HG03520 (cell line): Measurements from ENCODE around the gene GGNBP2.

Source experiments
- ATAC-seq: cut with Tn5 transposase; IDR thresholded peaks from one replicate; pipeline ENCODE4 v1.9.1; 2021; ENCODE audit warnings: mild to moderate bottlenecking, moderate library complexity; ENCODE audit not compliant: unreplicated experiment

The GGNBP2 gene

DNA sequence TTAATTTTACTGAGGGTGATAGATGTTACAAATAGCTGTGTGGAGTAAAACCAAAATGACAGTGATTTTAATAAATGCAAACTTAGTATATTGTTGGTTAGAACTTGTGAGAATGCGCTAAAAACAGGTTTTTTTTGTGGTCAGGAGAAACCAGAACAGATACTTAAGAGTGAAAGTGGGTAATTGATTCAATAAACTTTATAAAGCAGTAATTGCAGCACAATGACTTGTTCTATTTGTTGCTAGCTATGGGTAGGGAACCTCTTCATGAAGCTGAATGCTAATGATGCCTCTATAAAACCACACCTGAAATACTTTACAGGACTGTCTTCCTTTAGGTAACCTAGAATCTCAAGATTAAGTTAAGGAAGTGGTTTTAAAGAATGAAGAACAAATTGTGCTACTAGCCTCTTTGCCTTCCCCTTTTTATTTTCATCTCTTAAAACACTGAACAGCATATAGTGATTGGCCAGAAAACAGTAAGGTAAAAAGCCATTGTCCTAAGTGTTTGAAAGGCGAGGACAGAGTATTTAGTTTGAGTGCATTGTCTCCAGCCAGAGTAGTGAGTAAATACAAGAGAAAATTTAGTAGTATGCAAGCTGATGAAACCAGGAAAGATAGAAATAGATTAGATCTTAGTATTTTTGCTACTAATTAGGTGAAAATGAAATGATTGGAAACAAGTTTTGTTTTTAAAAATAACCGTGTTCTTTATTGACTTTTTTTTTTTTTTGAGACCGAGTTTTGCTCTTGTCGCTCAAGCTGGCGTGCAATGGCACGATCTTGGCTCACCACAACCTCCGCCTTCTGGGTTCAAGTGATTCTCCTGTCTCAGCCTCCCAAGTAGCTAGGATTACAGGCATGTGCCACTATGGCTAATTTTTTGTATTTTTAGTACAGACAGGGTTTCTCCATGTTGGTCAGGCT is 6.0 kb downstream of the GGNBP2 start:
- no peak for ATAC-seq

DNA sequence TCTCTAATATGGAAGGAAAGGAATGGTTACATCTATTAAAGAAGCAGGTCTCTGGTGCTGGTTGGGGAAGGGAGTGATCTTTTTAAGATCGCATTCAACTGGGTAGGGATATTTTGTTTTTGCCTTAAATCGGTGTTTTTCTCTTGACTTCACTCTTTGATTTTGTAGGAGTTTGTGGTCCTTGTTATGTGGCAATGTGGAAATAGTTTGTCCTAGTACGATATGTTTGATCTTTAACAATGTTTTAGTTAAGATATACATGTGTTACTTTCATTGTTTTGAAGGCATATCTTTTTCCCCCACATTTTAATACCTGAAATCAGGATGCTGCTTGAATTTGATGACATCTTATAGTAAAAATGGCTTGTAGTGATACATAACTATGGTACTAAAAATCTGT is 8.7 kb downstream of the GGNBP2 start:
- ATAC-seq, result no peak

DNA sequence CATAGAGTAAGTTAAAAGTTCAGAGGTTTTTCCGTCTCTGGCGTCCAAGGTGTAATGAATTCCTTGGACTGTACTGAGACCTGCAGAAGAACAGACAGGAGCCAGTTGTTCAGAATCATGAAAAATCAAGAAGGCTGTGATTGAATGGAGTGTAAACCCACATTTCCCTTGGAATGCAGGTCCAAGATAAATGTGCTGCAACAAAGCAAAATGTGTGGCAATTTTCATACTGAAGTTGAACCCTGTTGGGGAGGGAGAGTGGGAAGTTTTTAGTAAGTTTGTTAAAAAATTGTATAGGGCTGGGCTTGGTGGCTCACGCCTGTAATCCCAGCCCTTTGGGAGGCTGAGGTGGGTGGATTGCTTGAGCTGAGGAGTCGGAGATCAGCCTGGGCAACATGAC is 21.4 kb downstream of the GGNBP2 start:
- no peak for ATAC-seq

DNA sequence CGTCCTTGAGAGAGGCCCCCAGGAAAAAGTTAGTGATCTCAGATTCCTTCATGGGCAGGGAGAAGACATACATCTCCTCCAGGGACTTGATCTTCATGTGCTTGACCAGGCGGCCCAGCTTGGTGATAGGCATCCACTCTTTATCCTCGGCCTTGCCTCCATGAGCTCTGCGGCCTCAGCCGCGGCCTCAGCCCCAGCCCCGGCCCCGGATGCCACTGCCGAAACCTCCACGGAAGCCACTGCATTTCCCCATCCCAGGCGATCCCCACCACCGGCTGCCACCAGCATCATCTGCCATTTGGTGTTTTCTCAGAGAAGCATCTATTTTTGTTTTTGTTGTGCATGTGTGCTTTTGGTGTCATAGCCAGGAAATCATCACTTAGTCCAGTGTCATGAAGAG is 30.3 kb downstream of the GGNBP2 start:
- ATAC-seq, result no peak

- ATAC-seq, result no peak
Measured at GRCh38 chr17:36576793-36577192, 32.1 kb downstream of the GGNBP2 start.

DNA sequence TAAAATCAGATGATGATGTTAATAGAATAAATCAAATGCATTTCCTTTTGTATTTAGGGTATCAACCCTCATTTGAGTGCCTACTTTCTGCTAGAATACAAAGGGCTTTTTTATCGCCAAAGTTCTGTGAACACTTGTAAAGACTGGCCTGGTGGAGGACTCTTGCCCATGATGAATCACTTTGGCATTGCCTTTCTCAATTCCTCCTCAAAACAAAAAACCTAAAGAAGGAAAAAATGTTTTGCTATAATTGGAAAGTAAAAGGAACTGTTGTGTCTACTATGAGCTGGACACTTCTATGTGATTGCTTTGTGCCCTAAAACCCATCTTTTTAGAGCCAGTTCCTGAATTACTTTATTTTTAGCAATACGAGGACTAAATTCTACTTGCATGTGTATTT is 34.0 kb downstream of the GGNBP2 start:
- no peak for ATAC-seq

GRCh38 chr17:36583787-36584186 is 39.1 kb downstream of the GGNBP2 start:
- no peak for ATAC-seq

- ATAC-seq, result no peak
Measured at GRCh38 chr17:36586138-36586537, 41.4 kb downstream of the GGNBP2 start.

- ATAC-seq, result no peak
Measured at GRCh38 chr17:36590082-36590481, 45.4 kb downstream of the GGNBP2 start.

DNA sequence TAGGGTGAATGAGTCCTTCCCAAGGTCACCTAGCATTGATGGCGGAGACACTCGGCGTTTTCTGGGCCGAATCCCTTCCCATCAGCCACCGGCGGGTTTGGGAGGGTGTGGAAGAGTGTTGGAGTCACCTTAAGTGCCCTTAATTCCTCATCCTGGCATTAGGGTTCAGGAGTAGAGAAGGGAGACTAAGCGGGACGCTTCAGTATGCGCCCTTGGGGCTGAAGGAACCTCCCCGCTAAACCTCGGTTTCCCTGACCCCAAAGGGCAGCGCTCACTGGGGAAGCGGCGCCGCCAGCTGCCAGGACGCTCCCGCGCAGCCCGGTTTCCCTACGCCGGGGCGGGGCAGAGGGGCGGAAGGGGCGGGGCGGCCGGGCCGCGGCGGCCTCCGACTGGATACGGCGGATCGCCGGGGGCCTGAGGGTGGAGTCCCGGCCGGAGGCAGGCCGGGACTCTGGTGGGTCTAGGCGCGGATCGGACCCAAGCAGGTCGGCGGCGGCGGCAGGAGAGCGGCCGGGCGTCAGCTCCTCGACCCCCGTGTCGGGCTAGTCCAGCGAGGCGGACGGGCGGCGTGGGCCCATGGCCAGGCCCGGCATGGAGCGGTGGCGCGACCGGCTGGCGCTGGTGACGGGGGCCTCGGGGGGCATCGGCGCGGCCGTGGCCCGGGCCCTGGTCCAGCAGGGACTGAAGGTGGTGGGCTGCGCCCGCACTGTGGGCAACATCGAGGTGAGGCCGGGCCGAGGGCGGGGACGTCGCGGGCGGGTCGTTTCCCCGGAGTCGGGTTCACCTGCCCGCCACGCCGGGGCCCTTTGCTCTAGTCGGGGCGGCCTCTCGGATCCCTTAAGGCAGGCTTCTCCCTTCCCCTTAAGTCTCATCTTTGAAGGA is 47.0 kb downstream of the GGNBP2 start, which contains the start of gene DHRS11:
Gene DHRS11, plus strand, starts transcription at position 446 of the 882 bp plus-strand sequence. Its CDS starts 131 bp downstream, at position 577.
- peak; percentile 65 for ATAC-seq

DNA sequence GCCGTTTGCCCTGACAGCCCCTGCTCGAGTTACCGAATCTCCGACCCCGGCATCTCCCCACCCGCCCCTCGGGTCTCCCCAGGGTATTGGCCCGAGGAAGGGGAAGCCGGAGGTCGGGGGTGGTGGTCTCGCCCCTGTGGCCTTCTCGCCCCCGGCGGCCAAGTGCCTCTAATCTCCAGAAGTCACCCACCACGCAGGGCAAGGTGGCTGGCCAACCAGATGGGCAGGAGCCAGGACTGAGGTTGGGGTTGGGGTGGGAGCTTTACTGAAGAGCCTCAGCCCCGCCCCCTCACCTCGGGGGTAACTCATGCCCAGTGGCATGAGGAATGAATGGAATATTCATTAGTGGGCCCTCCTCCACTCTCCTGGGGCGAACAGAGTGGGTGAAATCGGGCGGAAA is 47.6 kb downstream of the GGNBP2 start:
- ATAC-seq, result peak; percentile 18

GRCh38 chr17:36592716-36593321 is 48.1 kb downstream of the GGNBP2 start:
- ATAC-seq, result no peak

DNA sequence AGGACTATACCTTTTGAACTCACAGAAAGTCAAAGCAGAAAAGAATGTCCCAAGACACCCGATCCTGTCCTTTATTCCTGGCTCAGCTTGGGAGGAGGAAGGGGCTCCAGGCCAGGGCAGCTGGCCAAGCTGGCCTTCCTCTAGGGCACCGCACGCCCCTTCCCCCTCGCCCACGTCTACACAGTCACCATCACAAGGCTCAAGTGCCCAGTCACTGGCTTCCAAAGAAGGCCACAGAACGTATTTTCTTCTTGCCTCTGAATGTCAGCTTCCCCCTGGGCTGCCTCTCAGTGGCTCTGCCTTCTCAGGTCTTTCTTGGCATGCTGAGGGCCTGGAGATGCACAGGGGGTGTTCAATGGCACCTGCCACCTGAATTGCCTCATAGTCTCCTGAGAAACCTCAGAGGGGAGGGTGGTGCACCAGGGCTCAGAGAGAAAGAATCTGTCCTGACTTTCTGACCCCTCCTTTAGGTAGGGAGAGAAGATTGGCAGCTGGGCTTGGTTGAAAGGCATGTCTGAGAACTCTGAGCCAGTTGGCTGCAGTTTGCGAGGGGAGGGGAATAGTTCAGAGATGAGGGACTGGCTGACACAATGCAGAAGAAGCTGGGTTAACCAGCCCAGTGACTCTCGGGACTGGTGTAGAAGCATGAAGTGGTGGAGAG is 49.1 kb downstream of the GGNBP2 start:
- ATAC-seq, result no peak

DNA sequence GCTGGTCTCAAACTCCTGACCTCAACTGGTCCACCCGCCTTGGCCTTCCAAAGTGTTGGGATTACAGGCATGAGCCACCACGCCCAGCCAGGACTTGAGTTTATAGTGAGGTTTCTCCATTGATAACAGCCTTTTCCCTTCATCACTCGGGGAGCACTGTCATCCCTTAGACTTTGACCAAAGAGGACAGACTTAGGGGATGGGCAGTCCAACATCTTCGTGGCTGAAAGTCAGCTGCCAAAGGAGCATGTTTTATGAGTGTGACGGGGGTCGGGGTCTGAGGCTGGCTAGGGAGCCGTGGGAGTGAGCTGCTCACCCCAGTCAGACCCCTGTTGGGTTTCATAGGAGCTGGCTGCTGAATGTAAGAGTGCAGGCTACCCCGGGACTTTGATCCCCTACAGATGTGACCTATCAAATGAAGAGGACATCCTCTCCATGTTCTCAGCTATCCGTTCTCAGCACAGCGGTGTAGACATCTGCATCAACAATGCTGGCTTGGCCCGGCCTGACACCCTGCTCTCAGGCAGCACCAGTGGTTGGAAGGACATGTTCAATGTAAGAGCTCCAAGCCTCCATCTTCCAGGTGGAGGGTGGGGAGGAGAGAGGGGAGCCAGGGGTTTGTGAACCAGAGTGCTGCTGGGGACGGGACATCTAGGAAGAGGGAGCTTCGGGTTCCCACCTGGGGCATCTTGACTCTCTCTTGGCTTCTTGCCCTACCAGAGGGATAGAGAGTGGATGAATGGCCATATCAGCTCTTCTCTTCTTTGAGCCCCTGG is 50.1 kb downstream of the GGNBP2 start:
- no peak for ATAC-seq

GRCh38 chr17:36597226-36597625 is 52.5 kb downstream of the GGNBP2 start:
- no peak for ATAC-seq

- no peak for ATAC-seq
Measured at GRCh38 chr17:36597866-36598777, 53.4 kb downstream of the GGNBP2 start.

- no peak for ATAC-seq
Measured at GRCh38 chr17:36598951-36599401, 54.3 kb downstream of the GGNBP2 start.

DNA sequence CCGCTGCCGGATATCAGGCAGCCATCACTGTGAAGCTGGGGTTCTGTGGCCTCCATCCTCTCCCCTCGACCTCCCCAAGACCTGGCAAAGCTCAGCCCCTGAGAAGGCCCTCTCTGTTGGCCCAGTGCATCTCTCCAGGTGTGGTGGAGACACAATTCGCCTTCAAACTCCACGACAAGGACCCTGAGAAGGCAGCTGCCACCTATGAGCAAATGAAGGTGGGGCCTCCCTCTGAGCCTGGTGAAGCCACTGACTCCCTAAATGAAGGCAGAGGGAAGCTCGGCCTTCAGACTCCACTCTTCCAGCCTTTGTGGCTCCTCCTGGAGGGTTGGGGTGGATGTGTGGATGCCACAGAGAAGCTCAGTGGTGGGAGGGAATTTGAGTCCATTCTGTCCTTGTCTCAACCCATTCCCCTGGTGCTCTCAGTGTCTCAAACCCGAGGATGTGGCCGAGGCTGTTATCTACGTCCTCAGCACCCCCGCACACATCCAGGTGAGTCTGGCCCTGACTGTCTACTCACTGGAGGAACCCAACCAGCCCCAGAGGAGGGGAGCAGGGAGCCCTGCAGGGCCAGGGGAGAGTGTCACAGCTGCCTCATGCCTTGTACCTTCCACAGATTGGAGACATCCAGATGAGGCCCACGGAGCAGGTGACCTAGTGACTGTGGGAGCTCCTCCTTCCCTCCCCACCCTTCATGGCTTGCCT is 55.0 kb downstream of the GGNBP2 start:
- ATAC-seq, result no peak
